Adrenal gland (tissue), 5 donors: ENCODE measurements around the gene CUEDC1.

ENCODE experiments used
- CTCF ChIP-seq, 6 experiments: fragments of 450-650 bp in 4 of 6; fragments of 200-600 bp in 2 of 6; sonication (generic) in 1 of 6; IDR thresholded peaks; 1 replicate in 5 of 6; 2 replicates in 1 of 6; pipeline versions ENCODE4 v1.5.1 to v1.8.0; 2016 to 2021; ENCODE audit warnings: antibody characterized with exemption in 6 of 6, mild to moderate bottlenecking in 2 of 6, moderate library complexity in 1 of 6
- POLR2A ChIP-seq, 2 donors: fragments of 450-650 bp; IDR thresholded peaks; one replicate each; pipeline ENCODE4 v1.6.1; 2017; ENCODE audit warnings: antibody characterized with exemption in 2 of 2, mild to moderate bottlenecking in 2 of 2, moderate library complexity in 1 of 2
- donor health status: DM: no; HTN: no; CAD: no.

GRCh38 chr17:57868910-57869616, 86.1 kb downstream of the CUEDC1 start:
- TF ChIP-seq CTCF (IDR thresholded peaks at IDR 0.05) (no peak), POLR2A (IDR thresholded peaks at IDR 0.05) (no peak)
